AG04450 (cell line): ENCODE measurements around the gene SLC39A13. TPM values are rescaled to one million over a fixed set of nuclear protein-coding genes. Genes with fewer than 3 reads are reported as not detected.

Source experiments
- CTCF ChIA-PET: fragments of 300-600, 350-600 bp; formaldehyde crosslinking; extraction: SDS; loops from one replicate; lab custom pipeline; 2022; ENCODE audit warnings: antibody characterized with exemption, inconsistent platforms; lab: Charles Lee
- POLR2A ChIA-PET: fragments of 350-600 bp; formaldehyde crosslinking; extraction: SDS; loops from one replicate; lab custom pipeline; 2021; ENCODE audit warnings: antibody characterized with exemption, inconsistent platforms; lab: Yijun Ruan, JAX
- DNase-seq: peaks from one replicate; pipeline ENCODE4 v3.0.0-alpha.2; 2011; ENCODE audit warnings: low read depth, low spot score
- H3K27ac ChIP-seq: one replicate; pipeline ENCODE4 v1.5.1; 2012; ENCODE audit warnings: low read depth, low read length, control low read depth
- H3K27me3 ChIP-seq: one replicate; pipeline ENCODE4 v1.6.0; 2012; ENCODE audit warnings: low read length; ENCODE audit not compliant: control insufficient read depth, insufficient read depth
- H3K4me3 ChIP-seq: 2 replicates; pipeline ENCODE4 v1.5.1; 2011; ENCODE audit warnings: mild to moderate bottlenecking, low read depth, low read length, control low read depth
- H3K9me3 ChIP-seq: 2 replicates; pipeline ENCODE4 v1.5.1; 2012; ENCODE audit warnings: low read length; ENCODE audit not compliant: control insufficient read depth, insufficient read depth
- CTCF ChIP-seq: IDR thresholded peaks from 2 replicates; pipeline ENCODE4 v1.5.1; 2011; ENCODE audit warnings: low read depth, low read length, control low read depth, inconsistent platforms
- polyA plus RNA-seq: library from polyadenylated mRNA; depleted of rRNA; stranded (reverse); fragments of >200 nt; gene quantifications from 2 replicates; pipeline ENCODE4 v1.2.3, GENCODE V29; 2011

SLC39A13 gene
- polyA plus RNA-seq, 1 experiment = 54.4 TPM

DNA sequence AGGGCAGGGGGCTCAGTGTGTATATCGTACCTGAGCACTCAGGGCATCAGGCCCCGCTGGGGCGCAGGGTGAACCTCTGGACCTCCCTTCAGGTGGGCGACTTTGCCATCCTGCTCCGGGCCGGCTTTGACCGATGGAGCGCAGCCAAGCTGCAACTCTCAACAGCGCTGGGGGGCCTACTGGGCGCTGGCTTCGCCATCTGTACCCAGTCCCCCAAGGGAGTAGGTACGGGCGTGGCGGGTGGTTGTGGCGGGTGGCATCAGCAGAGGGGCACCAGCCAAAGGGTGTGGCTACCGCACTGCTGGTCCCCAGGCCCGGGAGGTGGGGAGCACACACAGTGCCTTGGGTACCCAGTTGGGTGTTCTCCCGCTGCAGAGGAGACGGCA is 6.3 kb downstream of the SLC39A13 start:
- no peak for DNase-seq
- Histone ChIP-seq H3K27me3 (no peaks in the 10 kb centered on the region), H3K4me3 (no peak overlapping the region), H3K27ac (peak overlapping the region; percentile 97), H3K9me3 (no peaks in the 10 kb centered on the region; the same call in 1 of the 2 replicates)
- TF ChIP-seq CTCF = no peak
- POLR2A ChIA-PET = interaction anchor here (1.9 kb wide), 1 partner anchor 12 kb away, joined by 7 read pairs; the partner anchor contains the start of gene PSMC3
- CTCF ChIA-PET = interaction anchor here (0.5 to 0.6 kb wide), 2 partner anchors 203 to 1184 kb away, joined by 3 read pairs; no protein-coding TSS in a partner anchor

- Histone ChIP-seq H3K4me3 (no peak overlapping the region), H3K27me3 (no peaks in the 10 kb centered on the region)
These were observed 6.9 kb downstream of the SLC39A13 start for GRCh38 chr11:47415091-47415854.

DNA sequence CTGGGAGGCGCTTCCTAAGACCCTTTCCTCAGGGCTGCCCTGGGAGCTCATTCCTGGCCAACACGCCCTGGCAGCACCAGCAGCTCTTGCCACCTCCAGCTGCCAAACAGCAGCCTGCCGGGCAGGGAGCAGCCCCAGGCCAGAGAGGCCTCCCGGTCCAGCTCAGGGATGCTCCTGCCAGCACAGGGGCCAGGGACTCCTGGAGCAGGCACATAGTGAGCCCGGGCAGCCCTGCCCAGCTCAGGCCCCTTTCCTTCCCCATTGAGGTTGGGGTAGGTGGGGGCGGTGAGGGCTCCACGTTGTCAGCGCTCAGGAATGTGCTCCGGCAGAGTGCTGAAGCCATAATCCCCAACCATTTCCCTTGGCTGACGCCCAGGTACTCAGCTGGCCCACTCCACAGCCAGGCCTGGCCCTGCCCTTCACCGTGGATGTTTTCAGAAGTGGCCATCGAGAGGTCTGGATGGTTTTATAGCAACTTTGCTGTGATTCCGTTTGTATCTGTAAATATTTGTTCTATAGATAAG is 7.6 kb downstream of the SLC39A13 start:
- H3K9me3 ChIP-seq = no peaks in the 10 kb centered on the region; the same call in 1 of the 2 replicates
- TF ChIP-seq CTCF = no peak
- 0 out of 2 replicates have a peak overlapping the region, but pooled peaks have one; percentile 13 for H3K4me3 ChIP-seq
- no peaks in the 10 kb centered on the region for H3K27me3 ChIP-seq
- peak; percentile 91 for DNase-seq
- ChIA-PET CTCF (interaction anchor here (0.8 kb wide), 1 partner anchor 61 kb away, joined by 3 read pairs; no protein-coding TSS in a partner anchor), POLR2A (interaction anchor here (0.7 to 2.2 kb wide), 5 partner anchors 9 to 201 kb away, joined by 3 to 22 read pairs (median 3); partner anchors contain the start of gene PSMC3)
- H3K27ac ChIP-seq = peak overlapping the region; percentile 97

More at GRCh38 chr11:47415091-47415854, 6.9 kb downstream of the SLC39A13 start:
- ChIA-PET POLR2A (interaction anchor here (0.7 to 2.2 kb wide), 6 partner anchors 8 to 201 kb away, joined by 3 to 22 read pairs (median 3); partner anchors contain the start of gene PSMC3), CTCF (interaction anchor here (0.8 kb wide), 1 partner anchor 60 kb away, joined by 3 read pairs; no protein-coding TSS in a partner anchor)
- no peaks in the 10 kb centered on the region; the same call in 1 of the 2 replicates for H3K9me3 ChIP-seq
- TF ChIP-seq CTCF = no peak
- DNase-seq = no peak
- peak overlapping the region; percentile 97 for H3K27ac ChIP-seq

- H3K27ac ChIP-seq = peak overlapping the region; percentile 39
- CTCF ChIA-PET = interaction anchor here (1.1 kb wide), 1 partner anchor 36 kb away, joined by 4 read pairs; no protein-coding TSS in a partner anchor
These were observed 9.3 kb downstream of the SLC39A13 start for GRCh38 chr11:47417712-47418111.

More at GRCh38 chr11:47417712-47418111, 9.3 kb downstream of the SLC39A13 start:
- H3K4me3 ChIP-seq = no peak overlapping the region
- POLR2A ChIA-PET = interaction anchor here (0.6 to 2.9 kb wide), 3 partner anchors 9 to 158 kb away, joined by 3 to 22 read pairs (median 13); partner anchors contain the start of genes PSMC3 and SLC39A13
- DNase-seq = no peak
- TF ChIP-seq CTCF = no peak
- H3K9me3 ChIP-seq = no peaks in the 10 kb centered on the region; the same call in 1 of the 2 replicates
- no peaks in the 10 kb centered on the region for H3K27me3 ChIP-seq
